ENCODE data around the gene GPX7. TPM values are rescaled to one million over a fixed set of nuclear protein-coding genes. Genes with fewer than 3 reads are reported as not detected.

GPX7 gene
- total and polyA plus RNA-seq, 2 donors, result 19.5 to 55.4 TPM

- no peak overlapping the region for H3K4me3 ChIP-seq (ENCODE audit: low read depth, low read length)
- no peaks in the 10 kb centered on the region for H3K4me1 ChIP-seq (ENCODE audit: insufficient read depth)
- WGBS, result 69% methylated on average over 1 of the region's 1 CpG
- no peaks in the 10 kb centered on the region for H3K36me3 ChIP-seq (ENCODE audit: insufficient read depth)
- no peak for DNase-seq (ENCODE audit: extremely low spot score)
- H3K27ac ChIP-seq (ENCODE audit: low read depth), result no peak overlapping the region
These were observed 49.7 kb downstream of the GPX7 start for GRCh38 chr1:52651904-52652303.

GRCh38 chr1:52653207-52653849, 51.2 kb downstream of the GPX7 start:
- DNase-seq (ENCODE audit: extremely low spot score), result no peak
- 95% methylated on average over 5 of the region's 5 CpGs for WGBS
- Histone ChIP-seq H3K4me1 (ENCODE audit: insufficient read depth) (no peaks in the 10 kb centered on the region), H3K27ac (ENCODE audit: low read depth) (no peak overlapping the region), H3K4me3 (ENCODE audit: low read depth, low read length) (no peak overlapping the region), H3K36me3 (ENCODE audit: insufficient read depth) (no peaks in the 10 kb centered on the region)

DNA sequence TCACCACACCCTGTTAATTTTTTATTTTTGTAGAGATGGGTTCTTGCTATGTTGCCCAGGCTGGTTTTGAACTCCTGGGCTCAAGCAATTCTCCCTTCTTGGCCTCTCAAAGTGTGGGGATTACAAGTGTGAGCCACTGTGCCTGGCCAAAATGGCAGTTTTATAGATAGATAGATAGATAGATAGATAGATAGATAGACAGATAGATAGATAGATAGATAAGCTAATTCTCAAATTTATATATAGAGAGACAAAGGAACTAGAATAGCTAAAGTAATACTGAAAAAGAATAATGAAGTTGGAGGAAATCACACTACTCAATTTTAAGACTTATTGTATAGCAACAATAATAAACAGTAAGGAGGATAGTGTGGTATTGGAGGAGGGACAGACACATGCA, 51.9 kb downstream of the GPX7 start:
- no peak overlapping the region for H3K27ac ChIP-seq (ENCODE audit: low read depth)
- no peaks in the 10 kb centered on the region for H3K4me1 ChIP-seq (ENCODE audit: insufficient read depth)

GRCh38 chr1:52657702-52658101, 55.5 kb downstream of the GPX7 start:
- Histone ChIP-seq H3K36me3 (ENCODE audit: insufficient read depth) (no peaks in the 10 kb centered on the region), H3K4me1 (ENCODE audit: insufficient read depth) (no peaks in the 10 kb centered on the region), H3K4me3 (ENCODE audit: low read depth, low read length) (no peak overlapping the region), H3K27ac (ENCODE audit: low read depth) (no peak overlapping the region)
- WGBS, result 93% methylated on average over 3 of the region's 3 CpGs
- no peak for DNase-seq (ENCODE audit: extremely low spot score)

More for the DNA sequence above, 51.9 kb downstream of the GPX7 start:
- Histone ChIP-seq H3K4me3 (ENCODE audit: low read depth, low read length) (no peak overlapping the region), H3K36me3 (ENCODE audit: insufficient read depth) (no peaks in the 10 kb centered on the region)
- no peak for DNase-seq (ENCODE audit: extremely low spot score)

Other genes starting within 250 kb of the GPX7 start
- gene CC2D1B, start 236.2 kb upstream of the GPX7 start, total RNA-seq, result 8.8 TPM
- 16.3 TPM for gene CC2D1B, start 236.2 kb upstream of the GPX7 start, polyA plus RNA-seq
- gene ORC1, start 197.9 kb upstream of the GPX7 start, total RNA-seq, result 2.7 TPM
- 0.48 TPM for gene ORC1, start 197.9 kb upstream of the GPX7 start, polyA plus RNA-seq
- gene PRPF38A, start 197.8 kb upstream of the GPX7 start, total RNA-seq, result 22.4 TPM
- gene PRPF38A, start 197.8 kb upstream of the GPX7 start, polyA plus RNA-seq, result 21.8 TPM
- 145 TPM for gene TUT4, start 49.3 kb upstream of the GPX7 start, total RNA-seq
- gene TUT4, start 49.3 kb upstream of the GPX7 start, polyA plus RNA-seq, result 27.0 TPM
- not detected for gene SHISAL2A, start 30.8 kb downstream of the GPX7 start, total RNA-seq
- 0.20 TPM for gene SHISAL2A, start 30.8 kb downstream of the GPX7 start, polyA plus RNA-seq
- gene COA7, start 96.0 kb downstream of the GPX7 start, total RNA-seq, result 7.9 TPM
- gene COA7, start 96.0 kb downstream of the GPX7 start, polyA plus RNA-seq, result 9.4 TPM
- gene ZYG11B, start 124.1 kb downstream of the GPX7 start, total RNA-seq, result 70.2 TPM
- 14.2 TPM for gene ZYG11B, start 124.1 kb downstream of the GPX7 start, polyA plus RNA-seq
- gene ZYG11A, start 240.4 kb downstream of the GPX7 start, total RNA-seq, result 0.85 TPM
- 0.13 TPM for gene ZYG11A, start 240.4 kb downstream of the GPX7 start, polyA plus RNA-seq

Data from urinary bladder (tissue), 4 donors.